Tibial nerve (tissue), 4 donors: Measurements from ENCODE around the gene SH3BP2. TPM values are rescaled to one million over a fixed set of nuclear protein-coding genes. Genes with fewer than 3 reads are reported as not detected.

Experiments used
- DNase-seq, 2 donors: peaks; one replicate each; pipeline ENCODE4 v3.0.0-alpha.2; 2019; ENCODE audit warnings: low spot score in 2 of 2
- H3K27ac ChIP-seq, 4 donors: fragments of 200-600 bp; sonication (generic) in 3 of 4; one replicate each; pipeline ENCODE4 v1.5.1; 2017 to 2019; ENCODE audit warnings: mild to moderate bottlenecking in 1 of 4
- H3K27me3 ChIP-seq, 2 donors: fragments of 200-600 bp; sonication (generic) in 1 of 2; one replicate each; pipeline versions ENCODE4 v1.5.1 to v1.6.0; 2017 to 2019
- H3K36me3 ChIP-seq, 3 donors: fragments of 200-600 bp; sonication (generic); one replicate each; pipeline ENCODE4 v1.5.1; 2018 to 2019
- H3K4me1 ChIP-seq, 4 donors: fragments of 200-600 bp; sonication (generic) in 3 of 4; one replicate each; pipeline ENCODE4 v1.5.1; 2017 to 2019
- H3K4me3 ChIP-seq, 4 donors: fragments of 200-600 bp; sonication (generic) in 3 of 4; one replicate each; pipeline ENCODE4 v1.5.1; 2017 to 2019; ENCODE audit warnings: mild to moderate bottlenecking in 1 of 4, moderate library complexity in 1 of 4
- H3K9me3 ChIP-seq, 4 donors: fragments of 200-600 bp; sonication (generic) in 3 of 4; one replicate each; pipeline ENCODE4 v1.5.1; 2017 to 2019
- EP300 ChIP-seq, 2 donors: sonication (generic); formaldehyde crosslinking; IDR thresholded peaks; one replicate each; pipeline ENCODE4 v1.6.1; 2017; ENCODE audit warnings: antibody characterized with exemption in 2 of 2, mild to moderate bottlenecking in 1 of 2
- POLR2A ChIP-seq, 2 donors: fragments of 450-650 bp; IDR thresholded peaks; one replicate each; pipeline ENCODE4 v1.6.1; 2017; ENCODE audit warnings: antibody characterized with exemption in 2 of 2, mild to moderate bottlenecking in 2 of 2, moderate library complexity in 2 of 2
- WGBS, 2 donors: methylation state at CpG; one replicate each; pipeline ENCODE4 v1.1.5; 2018; 5-methylcytosine and 5-hydroxymethylcytosine counted together
- total RNA-seq, 4 donors: library from RNA; depleted of rRNA; stranded (reverse); fragments of >200 nt; gene quantifications; one replicate each; pipeline ENCODE4 v1.1.0, GENCODE V29; 2016
- TF ChIP-seq, protein P1 (sequence below), 5 experiments: fragments of 200-600 bp in 3 of 5; fragments of 450-650 bp in 2 of 5; sonication (generic) in 3 of 5; IDR thresholded peaks; one replicate each; pipeline ENCODE4 v1.5.1; 2016 to 2019; ENCODE audit warnings: antibody characterized with exemption in 5 of 5, mild to moderate bottlenecking in 3 of 5, moderate library complexity in 2 of 5

Gene SH3BP2
- total RNA-seq, 4 donors from 2014 or later = 70.5 to 161 (median 77.8) TPM

DNA sequence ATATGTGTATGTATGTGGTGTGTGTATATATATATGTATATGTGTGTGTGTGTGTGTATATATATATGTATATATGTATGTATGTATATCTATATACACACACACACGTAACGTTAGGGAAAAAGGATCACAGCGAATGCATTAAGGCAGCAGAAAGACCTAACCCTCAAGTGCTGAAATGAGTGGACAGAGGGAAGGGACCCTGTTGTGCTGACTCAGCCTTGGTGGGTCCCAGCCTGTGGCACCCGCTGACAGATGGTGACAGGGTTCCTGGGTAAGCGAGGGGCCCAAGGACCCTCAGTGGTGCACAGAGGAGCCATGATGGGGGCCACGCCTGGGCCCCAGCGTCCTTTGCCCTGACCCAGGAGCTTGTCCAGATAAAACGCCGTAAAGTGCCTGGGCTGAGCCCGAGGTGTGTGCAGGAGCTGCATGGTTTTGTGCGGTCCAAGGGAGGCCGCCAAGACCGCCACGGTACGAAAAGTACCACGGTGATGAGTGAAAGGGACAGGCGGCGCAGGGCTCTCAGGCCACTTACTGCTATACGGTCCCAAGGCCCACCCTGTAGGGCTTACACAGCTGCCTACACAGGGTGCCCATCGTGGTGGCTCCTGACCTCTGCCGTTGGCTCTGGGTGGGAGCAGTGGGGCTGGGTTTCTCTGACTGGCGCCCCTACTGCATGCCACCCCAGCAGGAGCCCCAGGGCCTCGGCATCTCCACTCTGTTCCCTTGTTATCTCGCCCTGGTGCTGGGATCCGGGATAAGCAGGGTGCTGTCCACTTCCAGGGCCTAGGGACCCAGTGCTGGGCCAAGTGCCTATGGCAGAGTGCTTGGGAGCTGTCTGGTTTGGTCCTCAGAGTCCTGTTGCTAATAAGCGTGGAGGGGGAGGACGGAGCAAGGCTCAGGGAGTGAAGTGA is 10.0 kb downstream of the SH3BP2 start:
- TF ChIP-seq EP300 (IDR thresholded peaks at IDR 0.05) (no peak), POLR2A (IDR thresholded peaks at IDR 0.05) (no peak)
- TF ChIP-seq, protein P1, sequence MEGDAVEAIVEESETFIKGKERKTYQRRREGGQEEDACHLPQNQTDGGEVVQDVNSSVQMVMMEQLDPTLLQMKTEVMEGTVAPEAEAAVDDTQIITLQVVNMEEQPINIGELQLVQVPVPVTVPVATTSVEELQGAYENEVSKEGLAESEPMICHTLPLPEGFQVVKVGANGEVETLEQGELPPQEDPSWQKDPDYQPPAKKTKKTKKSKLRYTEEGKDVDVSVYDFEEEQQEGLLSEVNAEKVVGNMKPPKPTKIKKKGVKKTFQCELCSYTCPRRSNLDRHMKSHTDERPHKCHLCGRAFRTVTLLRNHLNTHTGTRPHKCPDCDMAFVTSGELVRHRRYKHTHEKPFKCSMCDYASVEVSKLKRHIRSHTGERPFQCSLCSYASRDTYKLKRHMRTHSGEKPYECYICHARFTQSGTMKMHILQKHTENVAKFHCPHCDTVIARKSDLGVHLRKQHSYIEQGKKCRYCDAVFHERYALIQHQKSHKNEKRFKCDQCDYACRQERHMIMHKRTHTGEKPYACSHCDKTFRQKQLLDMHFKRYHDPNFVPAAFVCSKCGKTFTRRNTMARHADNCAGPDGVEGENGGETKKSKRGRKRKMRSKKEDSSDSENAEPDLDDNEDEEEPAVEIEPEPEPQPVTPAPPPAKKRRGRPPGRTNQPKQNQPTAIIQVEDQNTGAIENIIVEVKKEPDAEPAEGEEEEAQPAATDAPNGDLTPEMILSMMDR (IDR thresholded peaks at IDR 0.05) = no peak
- no peak overlapping the region for H3K4me3 ChIP-seq
- peaks cover 6 to 97% (median 96%) of the 10 kb centered on the region in 4 donors for H3K4me1 ChIP-seq
- H3K27me3 ChIP-seq = no peaks in the 10 kb centered on the region
- H3K36me3 ChIP-seq = peaks cover 0 to 3% (median 0%) of the 10 kb centered on the region in 3 donors
- H3K27ac ChIP-seq = peak overlapping the region in 3 of 4 donors; percentile 63 to 77 (median 71)
- 69 to 78% methylated on average over 26 of the region's 27 CpGs for WGBS, 2 donors
- DNase-seq = no peak
- H3K9me3 ChIP-seq = no peaks in the 10 kb centered on the region

- Histone ChIP-seq H3K27ac (peak overlapping the region; percentile 8 to 81 (median 75)), H3K36me3 (peaks cover 0 to 3% (median 0%) of the 10 kb centered on the region in 3 donors), H3K4me1 (peaks cover 6 to 96% (median 93%) of the 10 kb centered on the region in 4 donors), H3K9me3 (no peaks in the 10 kb centered on the region), H3K4me3 (no peak overlapping the region), H3K27me3 (no peaks in the 10 kb centered on the region)
- no peak for DNase-seq
- TF ChIP-seq, protein P1 (IDR thresholded peaks at IDR 0.05) = no peak
- peak in 1 of 2 donors; percentile 45 for TF ChIP-seq EP300 (IDR thresholded peaks at IDR 0.05)
- WGBS, 2 donors = 79 to 83% methylated on average over 19 to 20 of the region's 20 CpGs
Observed at GRCh38 chr4:2803624-2804448, 11.0 kb downstream of the SH3BP2 start.

GRCh38 chr4:2804449-2804972 is 11.6 kb downstream of the SH3BP2 start:
- no peak for DNase-seq
- Histone ChIP-seq H3K36me3 (peaks cover 0 to 3% (median 0%) of the 10 kb centered on the region in 3 donors), H3K4me1 (peaks cover 6 to 94% (median 91%) of the 10 kb centered on the region in 4 donors), H3K27me3 (no peaks in the 10 kb centered on the region), H3K4me3 (no peak overlapping the region), H3K27ac (peak overlapping the region; percentile 8 to 81 (median 75)), H3K9me3 (no peaks in the 10 kb centered on the region)
- TF ChIP-seq, protein P1 (IDR thresholded peaks at IDR 0.05) = no peak
- TF ChIP-seq EP300 (IDR thresholded peaks at IDR 0.05) = no peak
- no peak for TF ChIP-seq POLR2A (IDR thresholded peaks at IDR 0.05)
- WGBS, 2 donors = 81 to 83% methylated on average over 4 to 10 of the region's 10 CpGs

DNA sequence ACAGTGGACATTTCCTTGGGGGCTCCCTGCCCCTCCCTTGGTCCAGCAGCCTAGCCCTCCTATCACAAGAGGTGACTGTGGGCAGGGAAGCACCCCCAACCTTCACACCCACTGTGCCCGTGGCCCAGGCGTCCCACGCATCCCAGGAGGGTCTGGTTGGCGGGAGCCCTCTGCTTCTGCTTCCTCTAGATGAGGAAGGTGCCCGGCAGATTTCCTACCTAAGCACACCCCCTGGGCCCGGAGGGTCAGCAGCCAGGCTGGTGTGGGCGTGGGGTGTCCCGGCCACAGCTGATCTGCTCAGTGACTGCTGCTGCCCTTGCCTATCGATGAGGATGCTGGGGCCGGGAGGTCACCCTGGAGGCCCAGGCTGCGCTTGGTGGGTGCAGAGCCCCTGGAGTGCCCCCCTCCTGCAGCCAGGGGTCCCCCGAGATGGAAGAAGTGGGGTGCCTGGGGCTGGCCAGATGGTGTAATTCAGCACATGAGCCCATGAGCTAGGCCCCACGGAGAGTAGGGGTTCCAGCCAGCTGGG is 12.2 kb downstream of the SH3BP2 start:
- WGBS, 2 donors = 72 to 78% methylated on average over 8 to 12 of the region's 13 CpGs
- H3K9me3 ChIP-seq = no peaks in the 10 kb centered on the region
- no peak overlapping the region for H3K4me3 ChIP-seq
- no peaks in the 10 kb centered on the region for H3K27me3 ChIP-seq
- DNase-seq = no peak
- TF ChIP-seq, protein P1 (IDR thresholded peaks at IDR 0.05) = no peak
- TF ChIP-seq POLR2A (IDR thresholded peaks at IDR 0.05) (no peak), EP300 (IDR thresholded peaks at IDR 0.05) (no peak)
- H3K27ac ChIP-seq = peak overlapping the region; percentile 28 to 81 (median 75)
- H3K36me3 ChIP-seq = peaks cover 0 to 3% (median 0%) of the 10 kb centered on the region in 3 donors
- peaks cover 6 to 94% (median 90%) of the 10 kb centered on the region in 4 donors for H3K4me1 ChIP-seq
